ENCODE results near the gene ZBTB25. TPM values are rescaled to one million over a fixed set of nuclear protein-coding genes. Genes with fewer than 3 reads are reported as not detected.
A peak's percentile ranks its signal among the peaks of the same experiment; 100 is the strongest.

The ZBTB25 gene
- polyA plus RNA-seq, 3 donors, result 3.2 to 8.7 (median 3.9) TPM

- H3K27ac ChIP-seq (ENCODE audit: low read depth in 1 of 2, low read length in 2 of 2), result no peak overlapping the region
- H3K79me2 ChIP-seq (ENCODE audit: insufficient read depth, low read length), result no peaks in the 10 kb centered on the region
- DNase-seq, result peak in 1 of 3 donors; percentile 15
- peak overlapping the region; percentile 39 for H2AFZ ChIP-seq (ENCODE audit: insufficient read depth, low read depth, low read length, poor library complexity, severe bottlenecking)
- Mint-ChIP-seq H3K4me3 (peak overlapping the region; percentile 56 to 99), H3K9me3 (peaks cover 20 to 39% (median 23%) of the 10 kb centered on the region in 7 donors), H3K36me3 (peaks cover 16% of the 10 kb centered on the region in 2 donors), H3K4me1 (peaks cover 35% of the 10 kb centered on the region), H3K27me3 (ENCODE audit: low read depth in 3 of 3) (peaks cover 51 to 73% (median 64%) of the 10 kb centered on the region in 3 donors), H3K27ac (peak overlapping the region in 1 of 7 donors; percentile 15)
- H3K9ac ChIP-seq (ENCODE audit: insufficient read depth, low read length, poor library complexity, severe bottlenecking), result no peak overlapping the region
- intact Hi-C loops (cut with micrococcal nuclease), result loop anchor here (5.0 to 10.0 kb wide), 3 partner anchors 35 to 443 kb away; partner anchors contain the start of gene FNTB (in 1 of the 2)
- 12% methylated on average over 46 of the region's 61 CpGs for WGBS (ENCODE audit: insufficient coverage)
- H3K9me3 ChIP-seq (replicated peaks in 1 of 2; ENCODE audit: control insufficient read depth in 1 of 2, insufficient read depth in 1 of 2, low read length in 2 of 2), result peaks cover 17 to 24% of the 10 kb centered on the region in 2 donors
- peaks cover 41 to 55% of the 10 kb centered on the region in 2 donors for H3K27me3 ChIP-seq (ENCODE audit: control insufficient read depth in 2 of 2, insufficient read depth in 2 of 2, low read length in 2 of 2)
- peak overlapping the region; percentile 36 for H3K4me2 ChIP-seq (replicated peaks; ENCODE audit: extremely low read depth, low read length, poor library complexity, severe bottlenecking)
- H4K20me1 ChIP-seq (ENCODE audit: insufficient read depth, low read length), result no peaks in the 10 kb centered on the region
- peaks cover 27 to 33% of the 10 kb centered on the region in 2 donors for H3K4me1 ChIP-seq (ENCODE audit: control insufficient read depth in 1 of 2, insufficient read depth in 2 of 2, low read length in 2 of 2)
- no peak for TF ChIP-seq CTCF (IDR thresholded peaks at IDR 0.05)
- no peaks in the 10 kb centered on the region for H3K36me3 ChIP-seq (replicated peaks in 1 of 2; ENCODE audit: control insufficient read depth in 1 of 2, insufficient read depth in 2 of 2, low read length in 2 of 2)
- peak overlapping the region in 1 of 3 experiments; percentile 32 for H3K4me3 ChIP-seq (replicated peaks in 1 of 3; ENCODE audit: low read depth in 2 of 3, low read length in 3 of 3)
Measured at GRCh38 chr14:64541972-64542835, 38.6 kb upstream of the ZBTB25 start.

- H3K4me3 ChIP-seq (replicated peaks in 1 of 3; ENCODE audit: low read depth in 2 of 3, low read length in 3 of 3), result peak overlapping the region in 1 of 3 experiments; percentile 86
- DNase-seq, result peak in 1 of 3 donors; percentile 11
Measured at GRCh38 chr14:64541261-64541971, 37.8 kb upstream of the ZBTB25 start.

More at GRCh38 chr14:64541261-64541971, 37.8 kb upstream of the ZBTB25 start:
- Mint-ChIP-seq H3K4me1 (peaks cover 35% of the 10 kb centered on the region), H3K9me3 (peaks cover 20 to 39% (median 23%) of the 10 kb centered on the region in 7 donors), H3K4me3 (peak overlapping the region; percentile 97 to 99), H3K27ac (peak overlapping the region in 1 of 7 donors; percentile 33), H3K27me3 (ENCODE audit: low read depth in 3 of 3) (peaks cover 51 to 72% (median 56%) of the 10 kb centered on the region in 3 donors), H3K36me3 (peaks cover 16% of the 10 kb centered on the region in 2 donors)
- H3K27me3 ChIP-seq (ENCODE audit: control insufficient read depth in 2 of 2, insufficient read depth in 2 of 2, low read length in 2 of 2), result peaks cover 41 to 55% of the 10 kb centered on the region in 2 donors
- no peak for TF ChIP-seq CTCF (IDR thresholded peaks at IDR 0.05)
- 19% methylated on average over 73 of the region's 73 CpGs for WGBS (ENCODE audit: insufficient coverage)
- no peaks in the 10 kb centered on the region for H4K20me1 ChIP-seq (ENCODE audit: insufficient read depth, low read length)
- H3K9me3 ChIP-seq (replicated peaks in 1 of 2; ENCODE audit: control insufficient read depth in 1 of 2, insufficient read depth in 1 of 2, low read length in 2 of 2), result peaks cover 17 to 24% of the 10 kb centered on the region in 2 donors
- H3K79me2 ChIP-seq (ENCODE audit: insufficient read depth, low read length), result no peaks in the 10 kb centered on the region
- peak overlapping the region; percentile 52 for H2AFZ ChIP-seq (ENCODE audit: insufficient read depth, low read depth, low read length, poor library complexity, severe bottlenecking)
- intact Hi-C loops (cut with micrococcal nuclease), result loop anchor here (5.0 to 10.0 kb wide), 3 partner anchors 34 to 443 kb away; partner anchors contain the start of gene FNTB (in 1 of the 2)
- H3K27ac ChIP-seq (ENCODE audit: low read depth in 1 of 2, low read length in 2 of 2), result no peak overlapping the region
- peaks cover 27 to 33% of the 10 kb centered on the region in 2 donors for H3K4me1 ChIP-seq (ENCODE audit: control insufficient read depth in 1 of 2, insufficient read depth in 2 of 2, low read length in 2 of 2)
- H3K9ac ChIP-seq (ENCODE audit: insufficient read depth, low read length, poor library complexity, severe bottlenecking), result no peak overlapping the region
- peak overlapping the region; percentile 92 for H3K4me2 ChIP-seq (replicated peaks; ENCODE audit: extremely low read depth, low read length, poor library complexity, severe bottlenecking)
- H3K36me3 ChIP-seq (replicated peaks in 1 of 2; ENCODE audit: control insufficient read depth in 1 of 2, insufficient read depth in 2 of 2, low read length in 2 of 2), result no peaks in the 10 kb centered on the region

Measured in CD14-positive monocyte (primary cell).